ENCODE measurements around the gene TMEM170A.
"Not testable (repeated sequence)": the region's sequence is repeated elsewhere in the genome, so short reads cannot be mapped to it uniquely, and the experiment has no call there.

Gene TMEM170A

GRCh38 chr16:75452464-75453190, 11.9 kb downstream of the TMEM170A start:
- DNase-seq: no peak

GRCh38 chr16:75446416-75446815, 18.1 kb downstream of the TMEM170A start:
- DNase-seq: no peak

- no peak for DNase-seq
These were observed 19.2 kb downstream of the TMEM170A start for GRCh38 chr16:75445298-75445697.

- no peak for DNase-seq
These were observed 21.2 kb downstream of the TMEM170A start for GRCh38 chr16:75443298-75443697.

GRCh38 chr16:75433732-75434413, 30.6 kb downstream of the TMEM170A start:
- peak; percentile 81 for DNase-seq

GRCh38 chr16:75432828-75433731, 31.4 kb downstream of the TMEM170A start, which contains the start of gene CFDP1:
CFDP1 (minus strand) TSS chr16:75433503; CDS start chr16:75433352, 151 bp downstream.
- DNase-seq: peak; percentile 95

- DNase-seq: no peak
These were observed 34.7 kb downstream of the TMEM170A start for GRCh38 chr16:75429621-75430403.

- DNase-seq: not testable (repeated sequence)
These were observed 38.0 kb downstream of the TMEM170A start for GRCh38 chr16:75426524-75426923.

GRCh38 chr16:75424105-75424762, 40.3 kb downstream of the TMEM170A start:
- DNase-seq: not testable (repeated sequence)

GRCh38 chr16:75423723-75424104, 40.8 kb downstream of the TMEM170A start:
- no peak for DNase-seq

GRCh38 chr16:75421820-75422126, 42.7 kb downstream of the TMEM170A start:
- no peak for DNase-seq

GRCh38 chr16:75420987-75421819, 43.3 kb downstream of the TMEM170A start:
- DNase-seq: no peak

- DNase-seq: no peak
These were observed 47.5 kb downstream of the TMEM170A start for GRCh38 chr16:75416904-75417565.

GRCh38 chr16:75415169-75415905, 49.2 kb downstream of the TMEM170A start:
- no peak for DNase-seq

- no peak for DNase-seq
These were observed 50.5 kb downstream of the TMEM170A start for GRCh38 chr16:75413951-75414350.

- no peak for DNase-seq
These were observed 57.5 kb downstream of the TMEM170A start for GRCh38 chr16:75406943-75407342.

- DNase-seq: no peak
These were observed 61.5 kb downstream of the TMEM170A start for GRCh38 chr16:75402821-75403475.

GRCh38 chr16:75402159-75402820, 62.2 kb downstream of the TMEM170A start:
- DNase-seq: no peak

- DNase-seq: no peak
These were observed 62.8 kb downstream of the TMEM170A start for GRCh38 chr16:75401691-75402090.

Measured in CD4-positive, alpha-beta T cell treated with Interleukin-15 for 1 hour (primary cell).